OCI-LY1 (cell line): ENCODE results near the gene LRRC55.

ENCODE experiments used
- H2AFZ ChIP-seq: fragments of 200-600 bp; sonication (generic), shearing (Covaris generic); 2 replicates; pipeline ENCODE4 v1.6.0; 2014; ENCODE audit warnings: antibody characterized with exemption, mild to moderate bottlenecking, low read length
- H3F3A ChIP-seq: fragments of 200-600 bp; sonication (generic), shearing (Covaris generic); 2 replicates; pipeline ENCODE4 v1.6.0; 2014; ENCODE audit warnings: mild to moderate bottlenecking, antibody characterized with exemption, low read length, moderate library complexity; ENCODE audit not compliant: insufficient read depth
- H3K27ac ChIP-seq: fragments of 200-600 bp; sonication (generic); 2 replicates; pipeline ENCODE4 v1.5.1; 2014; ENCODE audit warnings: low read length, mixed run types, mild to moderate bottlenecking, low read depth; ENCODE audit not compliant: poor library complexity, severe bottlenecking
- H3K27me3 ChIP-seq: fragments of 200-600 bp; sonication (generic); 2 replicates; pipeline ENCODE4 v1.6.0; 2014; ENCODE audit warnings: antibody characterized with exemption, mild to moderate bottlenecking, low read length, moderate library complexity; ENCODE audit not compliant: insufficient read depth
- H3K36me3 ChIP-seq: fragments of 200-600 bp; sonication (generic); 2 replicates; pipeline ENCODE4 v1.6.1; 2014; ENCODE audit warnings: mild to moderate bottlenecking, antibody characterized with exemption, low read length, moderate library complexity, mixed read lengths; ENCODE audit not compliant: insufficient read depth
- H3K4me1 ChIP-seq: fragments of 200-600 bp; sonication (generic); 2 replicates; pipeline ENCODE4 v1.5.1; 2014; ENCODE audit warnings: mild to moderate bottlenecking, low read length, moderate library complexity; ENCODE audit not compliant: insufficient read depth, severe bottlenecking
- H3K4me2 ChIP-seq: fragments of 200-600 bp; sonication (generic), shearing (Covaris generic); 2 replicates; pipeline ENCODE4 v1.6.1; 2014; ENCODE audit warnings: low read length
- H3K4me3 ChIP-seq: fragments of 200-600 bp; sonication (generic); 2 replicates; pipeline ENCODE4 v1.5.1; 2014; ENCODE audit warnings: low read length, low read depth, mild to moderate bottlenecking, mixed read lengths; ENCODE audit not compliant: poor library complexity, severe bottlenecking
- H3K79me2 ChIP-seq: fragments of 200-600 bp; shearing (Covaris generic); 2 replicates; pipeline ENCODE4 v1.6.1; 2016; ENCODE audit warnings: mixed run types, low read length, mixed read lengths; ENCODE audit not compliant: insufficient read depth
- H3K9ac ChIP-seq: fragments of 200-600 bp; sonication (generic), shearing (Covaris generic); 2 replicates; pipeline ENCODE4 v1.6.1; 2014; ENCODE audit warnings: mild to moderate bottlenecking, low read length, mixed read lengths
- H3K9me2 ChIP-seq: fragments of 200-600 bp; sonication (generic), shearing (Covaris generic); 2 replicates; pipeline ENCODE4 v1.6.1; 2014; ENCODE audit warnings: low read depth, mild to moderate bottlenecking, low read length, mixed read lengths
- H3K9me3 ChIP-seq: fragments of 200-600 bp; shearing (Covaris generic); 2 replicates; pipeline ENCODE4 v1.6.1; 2014; ENCODE audit warnings: low read length, mixed read lengths
- H4K20me1 ChIP-seq: fragments of 200-600 bp; sonication (generic), shearing (Covaris generic); 2 replicates; pipeline ENCODE4 v1.6.0; 2016; ENCODE audit warnings: mild to moderate bottlenecking, low read length; ENCODE audit not compliant: insufficient read depth
- EZH2 ChIP-seq: fragments of 200-600 bp; sonication (generic), shearing (Covaris generic); IDR thresholded peaks from 2 replicates; pipeline ENCODE4 v1.8.0; 2017; ENCODE audit warnings: borderline replicate concordance, mixed run types, mild to moderate bottlenecking, antibody characterized with exemption, low read length, moderate library complexity, mixed read lengths
- TF ChIP-seq, protein P1 (sequence below): fragments of 200-600 bp; sonication (generic), shearing (Covaris generic); IDR thresholded peaks from 2 replicates; pipeline ENCODE4 v1.5.1; 2017; ENCODE audit warnings: mild to moderate bottlenecking, antibody characterized with exemption, low read length, moderate library complexity, mixed read lengths

The LRRC55 gene

DNA sequence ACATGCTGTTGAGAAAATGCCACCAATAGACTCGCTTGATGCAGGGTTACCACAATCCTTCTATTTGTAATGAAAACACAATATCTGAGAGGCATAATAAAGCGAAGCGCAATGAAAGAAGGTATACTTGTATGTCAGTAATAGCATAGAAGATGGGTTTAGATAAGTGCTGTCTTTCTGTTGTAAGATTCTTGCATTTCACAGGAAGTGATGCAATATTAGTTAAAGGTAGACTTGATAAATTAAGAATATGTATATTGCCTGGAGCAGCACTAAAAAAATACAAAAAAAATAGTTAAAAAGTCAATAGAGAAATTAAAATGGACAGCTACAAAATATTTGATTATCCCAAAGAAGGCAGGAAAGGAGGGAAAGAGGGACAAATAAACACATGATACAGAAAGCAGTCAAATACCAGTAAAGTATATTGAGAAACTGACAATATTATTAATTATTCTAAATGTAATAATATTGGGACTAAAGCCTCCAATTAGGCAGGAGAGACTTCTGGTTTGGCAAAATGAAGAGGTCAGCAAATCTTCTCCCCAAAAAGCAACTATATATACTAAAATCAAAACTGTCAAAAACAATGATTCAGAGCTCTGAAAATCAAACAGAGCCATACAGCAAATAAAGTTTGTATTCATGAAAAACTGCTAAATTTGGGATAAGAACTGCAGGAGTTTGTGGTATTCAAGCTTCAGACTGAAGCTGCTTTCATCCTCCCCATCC lies 46.6 kb upstream of the LRRC55 start:
- Histone ChIP-seq H3K4me3 (no peak overlapping the region), H3K27ac (no peak overlapping the region), H3K27me3 (no peaks in the 10 kb centered on the region), H2AFZ (no peak overlapping the region), H4K20me1 (no peaks in the 10 kb centered on the region), H3K36me3 (no peaks in the 10 kb centered on the region), H3K4me1 (no peaks in the 10 kb centered on the region), H3F3A (no peaks in the 10 kb centered on the region), H3K79me2 (no peaks in the 10 kb centered on the region), H3K9ac (no peak overlapping the region), H3K4me2 (no peak overlapping the region), H3K9me2 (no peaks in the 10 kb centered on the region), H3K9me3 (no peaks in the 10 kb centered on the region)
- TF ChIP-seq, protein P1, sequence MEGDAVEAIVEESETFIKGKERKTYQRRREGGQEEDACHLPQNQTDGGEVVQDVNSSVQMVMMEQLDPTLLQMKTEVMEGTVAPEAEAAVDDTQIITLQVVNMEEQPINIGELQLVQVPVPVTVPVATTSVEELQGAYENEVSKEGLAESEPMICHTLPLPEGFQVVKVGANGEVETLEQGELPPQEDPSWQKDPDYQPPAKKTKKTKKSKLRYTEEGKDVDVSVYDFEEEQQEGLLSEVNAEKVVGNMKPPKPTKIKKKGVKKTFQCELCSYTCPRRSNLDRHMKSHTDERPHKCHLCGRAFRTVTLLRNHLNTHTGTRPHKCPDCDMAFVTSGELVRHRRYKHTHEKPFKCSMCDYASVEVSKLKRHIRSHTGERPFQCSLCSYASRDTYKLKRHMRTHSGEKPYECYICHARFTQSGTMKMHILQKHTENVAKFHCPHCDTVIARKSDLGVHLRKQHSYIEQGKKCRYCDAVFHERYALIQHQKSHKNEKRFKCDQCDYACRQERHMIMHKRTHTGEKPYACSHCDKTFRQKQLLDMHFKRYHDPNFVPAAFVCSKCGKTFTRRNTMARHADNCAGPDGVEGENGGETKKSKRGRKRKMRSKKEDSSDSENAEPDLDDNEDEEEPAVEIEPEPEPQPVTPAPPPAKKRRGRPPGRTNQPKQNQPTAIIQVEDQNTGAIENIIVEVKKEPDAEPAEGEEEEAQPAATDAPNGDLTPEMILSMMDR, result no peak
- TF ChIP-seq EZH2, result no peak

DNA sequence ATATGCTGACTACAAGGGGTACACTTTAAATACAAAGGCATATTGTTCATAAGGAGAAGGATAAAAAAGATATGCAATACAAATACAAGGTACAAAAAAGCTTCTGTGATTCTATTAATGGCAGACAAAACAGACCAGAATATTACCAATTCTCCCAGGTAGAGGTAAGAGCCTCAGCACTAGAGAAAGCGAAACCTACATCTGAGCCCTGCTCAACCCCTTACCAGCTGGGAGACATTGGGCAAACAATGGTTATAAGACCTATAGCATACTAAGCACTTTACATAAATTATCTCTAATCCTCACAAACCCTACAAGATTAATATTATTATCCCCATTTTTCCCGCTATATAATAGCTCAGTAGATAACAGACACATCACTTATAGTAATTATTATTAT lies 41.2 kb upstream of the LRRC55 start:
- Histone ChIP-seq H3K4me1 (no peaks in the 10 kb centered on the region), H4K20me1 (no peaks in the 10 kb centered on the region), H3K4me3 (no peak overlapping the region), H3K4me2 (no peak overlapping the region), H3K27ac (no peak overlapping the region), H3K36me3 (no peaks in the 10 kb centered on the region), H3F3A (no peaks in the 10 kb centered on the region), H3K9me2 (no peaks in the 10 kb centered on the region), H3K27me3 (no peaks in the 10 kb centered on the region), H3K9ac (no peak overlapping the region), H2AFZ (no peak overlapping the region), H3K9me3 (no peaks in the 10 kb centered on the region), H3K79me2 (no peaks in the 10 kb centered on the region)
- no peak for TF ChIP-seq EZH2
- TF ChIP-seq, protein P1, result no peak

DNA sequence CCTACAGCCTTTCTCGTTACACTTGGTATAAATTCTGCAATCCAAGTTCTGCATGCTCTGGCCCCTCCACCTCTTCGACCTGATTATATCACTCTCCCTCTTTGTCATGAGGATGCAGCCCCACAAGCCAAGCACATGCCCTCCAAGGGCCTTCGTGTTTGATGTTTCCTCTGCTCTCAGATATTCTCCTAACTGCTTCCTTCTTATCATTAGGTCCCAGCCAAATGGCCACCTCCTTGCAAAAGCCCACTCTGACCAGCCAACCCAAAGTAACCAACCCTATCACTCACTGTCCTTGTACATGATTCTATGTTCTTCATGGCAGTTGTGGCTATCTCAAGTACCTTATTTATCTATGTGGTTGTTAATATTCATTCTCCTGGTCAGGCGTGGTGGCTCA lies 38.3 kb upstream of the LRRC55 start:
- Histone ChIP-seq H2AFZ (no peak overlapping the region), H3K9ac (no peak overlapping the region), H4K20me1 (no peaks in the 10 kb centered on the region), H3K36me3 (no peaks in the 10 kb centered on the region), H3F3A (no peaks in the 10 kb centered on the region), H3K9me2 (no peaks in the 10 kb centered on the region), H3K4me3 (no peak overlapping the region), H3K4me1 (no peaks in the 10 kb centered on the region), H3K4me2 (no peak overlapping the region), H3K9me3 (no peaks in the 10 kb centered on the region), H3K27ac (no peak overlapping the region), H3K79me2 (no peaks in the 10 kb centered on the region), H3K27me3 (no peaks in the 10 kb centered on the region)
- no peak for TF ChIP-seq EZH2
- TF ChIP-seq, protein P1, result no peak
